ENCODE data around the gene CPM.

DNA sequence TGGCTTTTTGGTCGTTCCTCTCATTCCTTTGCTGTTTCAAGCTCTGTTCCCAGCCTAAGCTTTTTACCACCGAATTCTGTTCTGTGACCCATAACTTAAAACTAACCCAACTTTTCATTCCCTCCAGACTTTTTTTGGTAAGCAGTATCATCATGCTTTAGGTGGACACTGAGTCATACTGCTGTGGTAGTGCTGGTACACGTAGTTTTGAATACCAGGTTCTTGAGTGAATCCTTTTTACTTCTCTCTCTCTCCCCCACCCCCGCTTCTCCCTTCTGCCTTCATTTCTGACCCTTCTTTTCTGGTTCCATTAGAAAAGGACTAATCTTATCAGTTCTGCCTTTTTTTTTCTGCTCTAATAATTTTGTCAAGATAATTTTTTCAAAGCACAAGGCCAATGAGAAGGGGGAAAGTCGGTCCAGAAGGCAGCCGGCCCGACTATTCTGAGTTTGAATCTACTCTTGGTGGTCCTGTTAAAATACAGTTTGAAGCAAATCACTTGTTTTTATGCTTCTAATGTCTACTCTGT is 127.3 kb downstream of the CPM start:
- TF ChIP-seq CTCF (IDR thresholded peaks at IDR 0.05) (no peak), ZFX (IDR thresholded peaks at IDR 0.05; ENCODE audit: borderline replicate concordance) (no peak)

All from 22Rv1 (cell line).